Upper lobe of right lung (tissue), 1 donor: ENCODE data around the gene SH3D21. TPM values are rescaled to one million over a fixed set of nuclear protein-coding genes. Genes with fewer than 3 reads are reported as not detected.

Experiments
- ATAC-seq: fragments of 200-7000 bp; cut with Tn5 transposase; one replicate; pipeline ENCODE4 v1.9.1; 2020; ENCODE audit warnings: mild to moderate bottlenecking, moderate library complexity
- DNase-seq: peaks from one replicate; pipeline ENCODE4 v3.0.0-alpha.2; 2020
- H3K27ac ChIP-seq: fragments of 200-600 bp; one replicate; pipeline ENCODE4 v1.8.0; 2022
- H3K27me3 ChIP-seq: fragments of 200-600 bp; one replicate; pipeline ENCODE4 v1.8.0; 2022; ENCODE audit warnings: mild to moderate bottlenecking
- H3K36me3 ChIP-seq: fragments of 200-600 bp; one replicate; pipeline ENCODE4 v1.8.0; 2022
- H3K4me1 ChIP-seq: fragments of 200-600 bp; one replicate; pipeline ENCODE4 v1.8.0; 2022
- H3K4me3 ChIP-seq: fragments of 200-600 bp; one replicate; pipeline ENCODE4 v1.8.0; 2022; ENCODE audit warnings: mild to moderate bottlenecking
- H3K9me3 ChIP-seq: fragments of 200-600 bp; one replicate; pipeline ENCODE4 v1.8.0; 2022
- intact Hi-C: fragments of 100-400 bp; cut with DNase I; formaldehyde crosslinking; loops from one replicate; pipeline ENCODE4 v1.11.0; 2022
- total RNA-seq: library from RNA; stranded (reverse); fragmentation: NEBNext Ultra II Directional; extraction: Animal tissue kit (Norgen Biotek cat#: 25700); gene quantifications from one replicate; pipeline ENCODE4 v1.2.1, GENCODE V29; 2021
- TF ChIP-seq, protein P1 (sequence below): fragments of 200-600 bp; IDR thresholded peaks from one replicate; pipeline ENCODE4 v1.8.0; 2022; ENCODE audit warnings: antibody characterized with exemption
- donor health status: DM: no; HTN: yes; CAD: no; lungs with severe emphysema.

Gene SH3D21
- total RNA-seq, 1 donor from 2014 or later, result 10.2 TPM

DNA sequence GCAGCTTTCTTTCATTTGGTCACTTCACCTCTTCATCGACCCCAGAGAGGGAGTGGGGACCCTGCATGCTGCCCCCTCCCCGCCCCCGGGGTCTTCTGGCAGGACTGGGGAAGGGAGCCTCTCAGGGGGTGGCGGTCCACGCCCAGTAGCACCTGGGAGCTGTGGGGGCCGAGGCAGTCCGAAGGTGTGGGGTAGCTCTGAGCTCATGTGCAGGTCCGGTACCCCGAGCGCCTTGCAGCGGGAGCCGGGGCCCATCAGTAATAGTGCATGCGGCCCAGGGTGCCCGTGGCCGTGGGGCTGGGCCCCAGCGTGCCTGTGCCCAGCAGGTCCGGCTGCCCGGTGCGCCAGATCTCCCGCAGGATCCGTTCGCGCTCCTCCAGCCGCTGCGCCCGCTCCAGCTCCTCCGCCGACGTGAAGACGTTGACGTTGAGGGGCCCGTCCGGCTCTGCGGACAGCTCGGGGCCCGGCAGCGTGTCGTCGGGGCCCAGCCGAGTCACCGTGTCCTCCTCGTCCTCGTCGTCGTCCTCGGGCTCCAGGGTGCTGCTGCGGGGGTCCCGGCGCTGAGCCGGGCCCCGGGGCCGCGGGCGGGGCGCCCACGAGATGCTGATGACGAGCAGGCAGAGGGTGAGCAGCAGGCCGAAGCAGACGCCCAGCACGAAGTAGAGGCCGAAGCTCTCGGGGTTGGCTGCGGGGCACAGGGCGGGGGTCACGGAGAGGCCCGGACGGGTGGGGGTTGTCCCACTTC, 16.0 kb downstream of the SH3D21 start:
- intact Hi-C loops, result no loop called here
- H3K27me3 ChIP-seq, result no peaks in the 10 kb centered on the region
- ATAC-seq, result no peak
- H3K36me3 ChIP-seq, result no peaks in the 10 kb centered on the region
- H3K27ac ChIP-seq, result peak overlapping the region; percentile 75
- peak overlapping the region; percentile 78 for H3K4me3 ChIP-seq
- no peak for DNase-seq
- H3K9me3 ChIP-seq, result no peaks in the 10 kb centered on the region
- TF ChIP-seq, protein P1, sequence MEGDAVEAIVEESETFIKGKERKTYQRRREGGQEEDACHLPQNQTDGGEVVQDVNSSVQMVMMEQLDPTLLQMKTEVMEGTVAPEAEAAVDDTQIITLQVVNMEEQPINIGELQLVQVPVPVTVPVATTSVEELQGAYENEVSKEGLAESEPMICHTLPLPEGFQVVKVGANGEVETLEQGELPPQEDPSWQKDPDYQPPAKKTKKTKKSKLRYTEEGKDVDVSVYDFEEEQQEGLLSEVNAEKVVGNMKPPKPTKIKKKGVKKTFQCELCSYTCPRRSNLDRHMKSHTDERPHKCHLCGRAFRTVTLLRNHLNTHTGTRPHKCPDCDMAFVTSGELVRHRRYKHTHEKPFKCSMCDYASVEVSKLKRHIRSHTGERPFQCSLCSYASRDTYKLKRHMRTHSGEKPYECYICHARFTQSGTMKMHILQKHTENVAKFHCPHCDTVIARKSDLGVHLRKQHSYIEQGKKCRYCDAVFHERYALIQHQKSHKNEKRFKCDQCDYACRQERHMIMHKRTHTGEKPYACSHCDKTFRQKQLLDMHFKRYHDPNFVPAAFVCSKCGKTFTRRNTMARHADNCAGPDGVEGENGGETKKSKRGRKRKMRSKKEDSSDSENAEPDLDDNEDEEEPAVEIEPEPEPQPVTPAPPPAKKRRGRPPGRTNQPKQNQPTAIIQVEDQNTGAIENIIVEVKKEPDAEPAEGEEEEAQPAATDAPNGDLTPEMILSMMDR, result no peak
- peaks cover 31% of the 10 kb centered on the region for H3K4me1 ChIP-seq

DNA sequence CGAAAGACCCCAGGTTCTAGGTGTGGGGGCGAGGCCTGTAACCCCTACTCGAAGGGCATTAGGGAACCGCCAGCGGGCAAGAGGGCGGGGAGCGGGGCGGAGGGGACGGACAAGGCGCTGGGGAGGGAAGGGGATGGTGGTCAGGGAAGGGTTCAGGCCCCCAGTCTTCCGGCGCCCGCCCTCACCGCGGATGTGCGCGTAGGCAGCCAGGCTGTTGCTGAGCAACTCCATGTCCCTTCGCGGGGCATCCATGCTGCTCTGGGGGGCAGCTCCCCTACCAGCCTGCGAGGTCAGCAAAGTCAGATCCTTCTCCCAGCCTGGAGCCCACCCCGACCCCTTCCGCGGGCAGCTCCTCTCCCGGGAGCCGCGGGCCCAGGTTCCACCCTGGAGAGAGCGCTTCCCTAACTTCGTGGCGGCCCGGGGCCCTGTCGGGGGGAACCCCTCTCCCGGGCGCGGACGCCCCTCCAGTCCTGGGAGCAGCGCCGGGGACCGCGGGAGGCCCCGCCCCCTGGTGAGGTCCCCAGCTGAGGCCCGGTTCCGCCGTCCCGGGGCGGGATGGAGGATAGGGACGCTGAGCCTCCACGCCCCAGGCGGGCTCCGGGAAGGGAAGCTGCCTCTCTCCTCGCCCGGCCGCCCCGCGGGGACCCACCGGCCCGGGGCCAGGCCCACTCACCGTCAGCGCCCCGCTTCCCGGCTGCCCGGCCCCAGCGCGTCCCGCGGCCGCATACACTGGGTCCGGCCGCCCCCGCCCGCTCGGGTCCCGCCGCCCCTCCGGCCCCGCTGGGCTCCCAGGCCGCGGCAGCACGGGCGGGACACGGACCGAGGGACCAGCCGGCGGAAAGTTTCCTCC, 16.8 kb downstream of the SH3D21 start:
- intact Hi-C loops, result no loop called here
- H3K27me3 ChIP-seq, result no peaks in the 10 kb centered on the region
- peak overlapping the region; percentile 78 for H3K4me3 ChIP-seq
- no peaks in the 10 kb centered on the region for H3K9me3 ChIP-seq
- TF ChIP-seq, protein P1, result no peak
- peak; percentile 10 for ATAC-seq
- peaks cover 31% of the 10 kb centered on the region for H3K4me1 ChIP-seq
- no peak for DNase-seq
- peak overlapping the region; percentile 75 for H3K27ac ChIP-seq
- no peaks in the 10 kb centered on the region for H3K36me3 ChIP-seq

DNA sequence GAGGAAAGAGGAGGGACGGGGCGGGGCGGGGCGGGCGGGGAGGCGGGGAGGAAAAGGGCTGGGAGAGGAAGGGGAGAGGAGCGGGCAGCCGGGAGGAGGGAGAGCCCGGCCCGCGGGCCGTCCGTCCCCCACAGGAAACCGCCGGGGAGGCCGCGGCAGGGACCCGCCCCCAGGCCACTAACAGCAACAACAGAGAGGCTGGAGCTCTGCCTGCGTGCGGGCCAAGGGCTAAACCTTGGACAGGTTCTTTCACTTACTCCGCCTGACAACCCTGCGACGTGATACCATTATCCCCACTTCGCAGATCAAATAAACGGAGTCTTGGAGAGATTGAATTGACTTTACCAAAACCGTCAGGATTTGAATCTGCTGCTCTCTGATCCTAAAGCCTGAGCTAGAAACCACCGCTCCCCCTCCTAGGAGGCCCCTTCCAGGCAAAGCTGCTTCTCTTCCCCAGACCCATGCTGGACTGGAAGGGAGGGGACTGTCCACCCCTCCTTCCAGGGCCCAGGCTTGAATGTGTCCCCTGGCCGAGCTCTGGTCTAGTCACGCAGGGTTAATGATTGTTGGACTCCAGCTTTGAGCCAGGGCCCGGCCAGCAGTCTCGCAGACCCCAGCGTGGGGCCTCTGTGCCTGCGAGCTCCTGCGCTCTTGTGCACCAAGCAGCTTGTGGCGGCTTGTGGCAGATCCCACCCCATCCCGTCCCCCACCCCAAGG, 17.6 kb downstream of the SH3D21 start, which contains the start of gene EVA1B:
Gene EVA1B, minus strand, starts transcription at position 10 of the 717 bp plus-strand sequence. CDS start 608 bp downstream, outside the sequence.
- H3K36me3 ChIP-seq, result no peaks in the 10 kb centered on the region
- peak; percentile 82 for DNase-seq
- peak; percentile 66 for ATAC-seq
- H3K4me1 ChIP-seq, result peaks cover 32% of the 10 kb centered on the region
- no peaks in the 10 kb centered on the region for H3K27me3 ChIP-seq
- peak within 1 kb of the TSS; percentile 75 for H3K27ac ChIP-seq
- peak within 1 kb of the TSS; percentile 78 for H3K4me3 ChIP-seq
- intact Hi-C loops, result no loop called here
- H3K9me3 ChIP-seq, result no peaks in the 10 kb centered on the region
- TF ChIP-seq, protein P1, result no peak

DNA sequence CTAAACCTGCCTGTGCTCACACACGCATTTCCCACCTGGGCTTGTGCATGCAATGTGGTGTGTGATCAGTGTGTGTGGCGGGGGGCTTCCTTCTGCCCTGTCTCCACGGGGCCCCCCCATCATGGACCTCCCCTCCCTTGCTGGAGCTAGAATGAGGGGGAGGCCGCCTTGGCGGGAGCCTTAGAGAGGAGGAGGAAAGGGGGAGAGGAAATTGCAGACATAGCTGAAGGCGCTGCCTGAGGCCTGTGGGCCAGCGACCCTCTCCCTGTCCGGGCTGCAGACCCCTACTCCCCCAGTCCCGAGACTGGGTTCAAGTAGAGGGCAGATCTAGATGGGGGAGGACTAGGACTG, 18.2 kb downstream of the SH3D21 start:
- Histone ChIP-seq H3K9me3 (no peaks in the 10 kb centered on the region), H3K27ac (peak overlapping the region; percentile 75), H3K27me3 (no peaks in the 10 kb centered on the region), H3K4me3 (peak overlapping the region; percentile 78), H3K36me3 (no peaks in the 10 kb centered on the region), H3K4me1 (peaks cover 37% of the 10 kb centered on the region)
- intact Hi-C loops, result no loop called here
- DNase-seq (no peak), ATAC-seq (no peak)
- TF ChIP-seq, protein P1, result no peak

DNA sequence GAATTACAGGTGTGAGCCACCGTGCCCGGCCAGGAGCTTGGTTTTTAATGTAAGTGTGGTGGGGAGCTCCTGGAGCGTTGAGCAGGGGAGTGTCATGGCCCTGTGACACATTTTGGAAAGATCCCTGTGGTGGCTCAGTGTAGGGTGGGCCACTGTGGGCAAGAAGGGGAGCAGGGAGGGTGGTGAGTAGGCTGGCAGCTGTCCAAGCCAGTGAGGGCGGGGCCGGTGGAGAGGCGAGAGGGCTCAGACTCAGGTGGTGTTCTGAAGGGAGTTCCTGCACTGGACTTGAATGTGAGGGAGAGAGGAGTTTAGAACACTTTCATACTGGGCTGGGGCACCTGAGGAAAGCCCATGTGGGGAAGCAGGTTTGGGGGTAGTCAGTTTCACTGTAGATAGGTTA, 20.3 kb downstream of the SH3D21 start:
- intact Hi-C loops, result no loop called here
- TF ChIP-seq, protein P1, result no peak
- Histone ChIP-seq H3K27ac (no peak overlapping the region), H3K36me3 (no peaks in the 10 kb centered on the region), H3K4me3 (no peak overlapping the region), H3K4me1 (peaks cover 29% of the 10 kb centered on the region), H3K9me3 (no peaks in the 10 kb centered on the region), H3K27me3 (no peaks in the 10 kb centered on the region)
- no peak for ATAC-seq
- no peak for DNase-seq
